NCI-H2171 (cell line): ENCODE measurements around the gene IL27RA.
"Not testable (repeated sequence)": the region's sequence is repeated elsewhere in the genome, so short reads cannot be mapped to it uniquely, and the experiment has no call there.

Experiments used
- DNase-seq: peaks from one replicate; lab custom pipeline; 2025; lab: John Stamatoyannopoulos, UW

IL27RA gene

GRCh38 chr19:13999085-13999484 is 32.5 kb upstream of the IL27RA start:
- DNase-seq = no peak

- DNase-seq = no peak
Observed at GRCh38 chr19:14000691-14001375, 30.7 kb upstream of the IL27RA start.

GRCh38 chr19:14002571-14003250 is 28.9 kb upstream of the IL27RA start:
- no peak for DNase-seq

GRCh38 chr19:14003251-14004055 is 28.1 kb upstream of the IL27RA start:
- no peak for DNase-seq

- DNase-seq = no peak
Observed at GRCh38 chr19:14004619-14005348, 26.8 kb upstream of the IL27RA start.

GRCh38 chr19:14005349-14006084 is 26.0 kb upstream of the IL27RA start:
- peak; percentile 83 for DNase-seq

- DNase-seq = peak; percentile 98
Observed at GRCh38 chr19:14006085-14006765, 25.3 kb upstream of the IL27RA start, which contains the start of gene RFX1. TSS of gene RFX1 (minus strand) at chr19:14006320. CDS start at chr19:13993843, 12,477 bp downstream.

GRCh38 chr19:14006766-14007562 is 24.6 kb upstream of the IL27RA start:
- DNase-seq = peak; percentile 93

- DNase-seq = no peak
Observed at GRCh38 chr19:14012378-14012915, 19.1 kb upstream of the IL27RA start.

GRCh38 chr19:14015524-14016035 is 16.0 kb upstream of the IL27RA start:
- no peak for DNase-seq

GRCh38 chr19:14019100-14019499 is 12.5 kb upstream of the IL27RA start:
- DNase-seq = no peak

- DNase-seq = not testable (repeated sequence)
Observed at GRCh38 chr19:14019739-14020138, 11.8 kb upstream of the IL27RA start.

GRCh38 chr19:14021474-14021873 is 10.1 kb upstream of the IL27RA start:
- no peak for DNase-seq

- DNase-seq = no peak
Observed at GRCh38 chr19:14022469-14022868, 9.1 kb upstream of the IL27RA start.

- DNase-seq = no peak
Observed at GRCh38 chr19:14023404-14024235, 7.9 kb upstream of the IL27RA start.

GRCh38 chr19:14026652-14027192 is 4.8 kb upstream of the IL27RA start:
- not testable (repeated sequence) for DNase-seq

- DNase-seq = no peak
Observed at GRCh38 chr19:14027856-14028450, 3.6 kb upstream of the IL27RA start, which contains the start of gene RLN3. TSS of gene RLN3 (plus strand) at chr19:14028148. CDS start at chr19:14028205, 57 bp downstream.

GRCh38 chr19:14028901-14029300 is 2.7 kb upstream of the IL27RA start:
- no peak for DNase-seq
